ENCODE measurements around the gene ETNK2. TPM values are rescaled to one million over a fixed set of nuclear protein-coding genes. Genes with fewer than 3 reads are reported as not detected.

The ETNK2 gene
- total and polyA plus RNA-seq, 2 experiments from 2014 or later = 7.6 to 26.2 TPM

GRCh38 chr1:204126386-204126785, 25.5 kb downstream of the ETNK2 start (continued):
- no peak for TF ChIP-seq REST (IDR thresholded peaks at IDR 0.05; ENCODE audit: unreplicated experiment)
- TF ChIP-seq ZNF114 (CRISPR knock-in tag; IDR thresholded peaks at IDR 0.05) = no peak
- no peak for TF ChIP-seq ZNF331 (CRISPR knock-in tag; IDR thresholded peaks at IDR 0.05; ENCODE audit: low read depth)

GRCh38 chr1:204125759-204126351, 26.0 kb downstream of the ETNK2 start:
- Mint-ChIP-seq H3K4me1 (peaks cover 45% of the 10 kb centered on the region), H3K9me3 (no peaks in the 10 kb centered on the region), H3K27ac (no peak overlapping the region), H3K27me3 (ENCODE audit: insufficient read depth, low read depth, poor library complexity) (peaks cover 16% of the 10 kb centered on the region), H3K4me3 (no peak overlapping the region; the same call in 2 of the 3 replicates), H3K36me3 (ENCODE audit: low read depth) (peaks cover 63% of the 10 kb centered on the region)
- H3K4me2 ChIP-seq = no peak overlapping the region
- no peak overlapping the region for H2AFZ ChIP-seq
- no peak for DNase-seq (ENCODE audit: low spot score)
- H3K27me3 ChIP-seq (ENCODE audit: insufficient read depth) = no peaks in the 10 kb centered on the region
- H3K27ac ChIP-seq (ENCODE audit: low read depth) = no peak overlapping the region
- no peaks in the 10 kb centered on the region for H3K9me2 ChIP-seq (ENCODE audit: insufficient read depth)
- 0 out of 2 replicates have a peak, but pooled peaks cover 25% of the 10 kb centered on the region for H3F3A ChIP-seq (replicated peaks; ENCODE audit: low read depth)
- no peak overlapping the region for H3K4me3 ChIP-seq
- H3K4me1 ChIP-seq (ENCODE audit: insufficient read depth) = peaks cover 25% of the 10 kb centered on the region
- ATAC-seq = no peak
- H3K36me3 ChIP-seq (ENCODE audit: insufficient read depth) = peaks cover 33% of the 10 kb centered on the region
- H4K20me1 ChIP-seq (replicated peaks; ENCODE audit: insufficient read depth) = peaks cover 20% of the 10 kb centered on the region
- no peaks in the 10 kb centered on the region for H3K79me2 ChIP-seq (replicated peaks; ENCODE audit: insufficient read depth)
- TF ChIP-seq ZNF331 (CRISPR knock-in tag; IDR thresholded peaks at IDR 0.05; ENCODE audit: low read depth) (no peak), REST (IDR thresholded peaks at IDR 0.05; ENCODE audit: unreplicated experiment) (no peak), STAT1 (IDR thresholded peaks at IDR 0.05; ENCODE audit: unreplicated experiment) (no peak), CREB1 (CRISPR knock-in tag; IDR thresholded peaks at IDR 0.05; ENCODE audit: low read depth) (no peak), CTCF (conservative IDR thresholded peaks at IDR 0.05; ENCODE audit: low read depth in 2 of 2) (no peak), ZNF114 (CRISPR knock-in tag; IDR thresholded peaks at IDR 0.05) (no peak), NANOG (IDR thresholded peaks at IDR 0.05; ENCODE audit: borderline replicate concordance) (no peak), POLR2AphosphoS5 (IDR thresholded peaks at IDR 0.05; ENCODE audit: low read depth) (no peak; the same call in 1 of the 2 replicates), ETS1 (IDR thresholded peaks at IDR 0.05) (no peak)
